CD4-positive, alpha-beta T cell treated with Interleukin-21 for 1 hour (primary cell): ENCODE results near the gene GOSR1.
"Not testable (repeated sequence)": the region's sequence is repeated elsewhere in the genome, so short reads cannot be mapped to it uniquely, and the experiment has no call there.

Experiments
- DNase-seq: peaks from one replicate; pipeline ENCODE4 v3.0.0-alpha.2; 2020

The GOSR1 gene

DNA sequence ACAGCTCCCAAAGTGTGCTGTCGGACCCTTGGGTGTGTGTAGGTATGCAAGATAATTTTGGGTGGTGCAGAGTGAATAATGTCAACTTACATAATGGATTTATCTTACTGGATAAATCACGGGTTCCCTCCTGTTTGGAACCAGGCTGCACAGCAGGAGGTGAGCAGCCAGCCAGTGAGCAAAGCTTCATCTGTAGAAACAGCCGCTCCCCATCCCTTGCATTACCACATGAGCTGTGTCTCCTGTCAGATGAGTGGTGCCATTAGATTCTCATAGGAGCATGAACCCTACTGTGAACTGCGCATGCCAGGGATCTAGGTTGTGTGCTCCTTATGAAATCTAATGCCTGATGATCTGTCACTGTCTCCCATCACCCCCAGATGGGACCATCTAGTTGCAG lies 72.0 kb downstream of the GOSR1 start:
- DNase-seq, result not testable (repeated sequence)

DNA sequence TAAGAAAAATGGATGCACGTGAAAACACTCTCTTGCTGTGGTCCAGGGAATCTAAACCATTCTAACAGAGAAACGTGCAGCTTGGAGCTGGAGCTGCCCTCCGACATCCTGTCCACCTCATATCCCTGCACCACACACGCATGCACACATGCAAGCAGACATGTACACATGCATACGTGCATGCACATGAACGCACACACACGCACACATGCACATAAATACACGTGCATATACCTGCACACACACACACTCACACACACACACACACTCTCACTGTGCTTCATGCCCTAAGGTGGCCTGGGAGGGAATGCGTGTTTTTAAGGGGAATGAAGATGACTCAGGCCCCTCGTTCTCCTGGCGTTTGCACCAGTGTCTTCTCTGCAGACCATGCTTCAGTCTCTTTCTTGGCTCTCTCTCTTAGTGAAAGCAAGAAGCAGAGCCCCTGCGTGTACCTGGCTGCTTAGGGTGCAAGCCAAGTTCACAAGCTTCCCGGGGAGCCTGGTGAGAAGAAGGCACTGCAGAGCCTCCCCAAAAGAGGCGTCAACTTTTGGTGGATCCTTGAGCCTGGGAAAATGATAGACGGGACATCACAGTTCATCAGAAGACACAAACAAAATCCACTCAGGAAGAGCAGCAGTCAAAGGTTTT lies 72.8 kb downstream of the GOSR1 start:
- no peak for DNase-seq

DNA sequence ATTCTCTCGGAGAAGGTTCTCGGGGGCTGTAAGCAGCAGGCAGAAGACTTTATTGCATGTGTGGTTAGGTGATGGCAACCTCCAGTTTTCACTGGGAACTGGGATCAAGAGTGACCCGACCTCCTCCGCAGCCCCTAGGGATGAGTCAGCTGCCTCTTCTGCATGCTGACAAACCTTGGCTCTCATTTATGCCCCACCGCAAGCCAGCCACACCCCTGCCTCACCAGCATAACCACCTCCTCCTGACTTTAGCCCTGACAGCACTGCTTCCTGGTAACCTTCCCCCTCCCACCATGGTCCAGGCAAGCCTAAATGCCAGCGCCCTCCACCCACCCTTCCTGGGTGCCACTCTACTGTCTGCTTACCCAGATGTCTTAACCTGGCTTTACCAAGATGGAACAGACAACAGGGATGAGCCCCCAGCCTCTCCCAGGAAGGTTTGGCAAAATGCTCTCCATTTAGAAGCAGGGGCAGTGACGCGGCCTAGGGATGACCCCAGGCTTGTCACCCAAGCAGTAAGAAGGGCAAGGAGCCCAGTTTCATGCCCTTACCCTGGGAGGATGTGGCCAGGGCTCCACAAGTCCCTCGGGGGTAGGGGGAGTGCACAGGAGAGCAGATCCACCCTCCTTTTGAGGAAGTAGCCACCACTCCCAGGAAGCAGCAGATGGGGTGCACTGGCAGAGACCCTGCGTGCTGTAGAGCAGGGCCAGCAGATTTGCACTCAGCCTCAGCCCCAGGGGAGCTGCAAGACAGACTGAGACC lies 73.5 kb downstream of the GOSR1 start:
- DNase-seq, result no peak

DNA sequence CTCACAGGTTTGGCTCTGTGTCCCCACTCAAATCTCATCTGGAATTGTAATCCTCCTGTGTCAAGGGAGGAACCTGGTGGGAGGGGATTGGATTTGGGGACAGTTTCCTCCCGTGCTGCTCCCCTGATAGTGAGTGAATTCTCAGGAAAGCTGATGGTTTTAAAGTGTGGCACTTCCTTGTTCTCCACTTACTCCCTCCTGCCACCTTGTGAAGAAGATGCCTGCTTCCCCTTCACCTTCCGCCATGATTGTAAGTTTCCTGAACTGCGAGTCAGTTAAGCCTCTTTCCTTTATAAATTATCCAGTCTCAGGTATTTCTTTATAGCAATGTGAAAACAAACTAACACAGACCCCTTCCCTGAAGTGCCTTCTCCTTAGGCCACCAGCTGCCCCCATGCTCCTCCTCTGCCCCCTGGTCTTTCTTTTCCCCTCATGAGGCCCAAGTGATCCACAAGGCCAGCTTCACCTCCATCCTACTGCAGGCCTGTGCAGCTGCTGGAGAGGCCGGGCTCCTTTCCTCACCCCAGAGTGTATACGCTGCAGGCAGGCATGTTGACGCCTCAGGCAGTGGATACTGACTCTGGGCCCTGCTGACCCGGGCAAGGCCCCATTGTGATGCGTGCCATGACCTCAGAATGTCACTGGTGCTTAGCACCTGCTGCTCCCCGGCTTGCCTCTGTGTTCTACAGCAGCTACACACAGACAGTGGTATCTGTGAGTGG lies 74.2 kb downstream of the GOSR1 start:
- not testable (repeated sequence) for DNase-seq

DNA sequence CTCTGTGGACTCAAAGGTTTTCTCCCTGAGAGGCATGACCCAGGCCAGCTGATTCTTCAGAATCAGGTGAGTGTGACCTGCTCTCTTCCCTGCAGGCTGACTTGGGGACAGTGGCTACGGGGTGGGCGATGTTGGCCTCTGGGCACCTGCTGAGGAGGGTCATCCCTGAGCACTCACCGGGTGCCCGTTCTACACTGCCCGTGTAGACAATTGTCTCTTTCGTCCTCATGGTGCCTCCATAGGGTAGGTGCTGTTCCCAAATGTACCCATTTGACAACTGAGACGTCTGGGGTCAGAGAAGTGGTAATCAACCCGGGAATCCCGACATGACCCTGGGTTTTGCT lies 74.8 kb downstream of the GOSR1 start:
- DNase-seq, result no peak

DNA sequence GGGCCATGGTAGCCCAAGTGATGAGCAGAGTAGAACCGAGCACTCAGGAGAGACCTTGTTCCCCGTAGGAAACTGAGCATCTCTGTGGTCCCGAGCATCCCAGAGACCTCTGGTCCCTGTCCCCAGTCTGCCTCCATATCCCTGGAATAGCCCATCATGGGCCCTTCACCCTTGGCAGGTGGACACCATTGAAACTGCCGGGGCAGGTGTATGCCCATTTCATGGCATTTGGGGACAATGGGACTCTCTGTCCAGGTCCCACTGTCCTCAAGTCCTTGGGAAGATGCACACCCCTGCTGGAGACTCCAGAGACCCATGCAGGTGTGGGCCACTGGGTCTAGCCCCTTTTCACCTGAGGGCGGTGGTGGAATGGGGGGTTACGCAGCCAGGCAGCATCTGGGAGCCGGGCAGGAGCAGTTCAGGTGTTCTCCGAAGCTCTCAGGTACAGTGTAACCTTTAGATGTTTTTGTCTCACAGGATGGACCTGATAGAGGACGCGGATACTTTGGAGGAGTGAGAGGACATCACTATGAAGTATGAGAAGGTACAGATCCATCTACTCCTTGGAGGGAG lies 75.9 kb downstream of the GOSR1 start:
- DNase-seq, result no peak

DNA sequence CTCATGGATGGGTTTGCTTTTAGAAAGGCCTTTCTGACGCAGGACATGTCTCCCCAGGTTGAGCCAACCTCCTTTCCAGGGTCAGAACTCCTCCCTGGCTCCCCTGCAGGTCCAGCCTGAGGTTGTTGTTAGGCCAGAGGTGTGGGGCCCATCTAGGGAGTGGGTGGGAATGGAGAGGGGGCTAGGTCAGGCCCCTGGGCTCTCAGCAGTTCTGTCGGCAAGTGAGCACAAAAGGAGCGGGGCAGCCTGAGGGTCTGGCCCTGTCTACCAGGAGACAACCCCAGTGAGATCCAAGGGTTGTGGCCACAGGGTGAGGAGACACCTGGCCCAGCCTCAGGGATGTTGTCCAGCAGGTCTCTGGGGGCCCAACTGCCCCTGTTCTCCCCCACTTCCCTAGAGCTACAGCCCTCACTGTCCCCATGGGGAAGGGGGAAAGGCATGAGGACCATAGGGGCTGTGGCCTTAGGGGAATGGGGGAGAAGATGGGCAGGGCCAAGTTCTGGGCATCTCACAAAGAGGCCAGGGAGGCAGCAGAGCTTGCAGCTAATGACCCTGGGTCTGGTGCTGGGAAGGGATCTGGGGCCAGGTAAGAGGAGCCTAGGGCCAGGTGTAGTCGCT lies 76.7 kb downstream of the GOSR1 start:
- DNase-seq, result not testable (repeated sequence)

DNA sequence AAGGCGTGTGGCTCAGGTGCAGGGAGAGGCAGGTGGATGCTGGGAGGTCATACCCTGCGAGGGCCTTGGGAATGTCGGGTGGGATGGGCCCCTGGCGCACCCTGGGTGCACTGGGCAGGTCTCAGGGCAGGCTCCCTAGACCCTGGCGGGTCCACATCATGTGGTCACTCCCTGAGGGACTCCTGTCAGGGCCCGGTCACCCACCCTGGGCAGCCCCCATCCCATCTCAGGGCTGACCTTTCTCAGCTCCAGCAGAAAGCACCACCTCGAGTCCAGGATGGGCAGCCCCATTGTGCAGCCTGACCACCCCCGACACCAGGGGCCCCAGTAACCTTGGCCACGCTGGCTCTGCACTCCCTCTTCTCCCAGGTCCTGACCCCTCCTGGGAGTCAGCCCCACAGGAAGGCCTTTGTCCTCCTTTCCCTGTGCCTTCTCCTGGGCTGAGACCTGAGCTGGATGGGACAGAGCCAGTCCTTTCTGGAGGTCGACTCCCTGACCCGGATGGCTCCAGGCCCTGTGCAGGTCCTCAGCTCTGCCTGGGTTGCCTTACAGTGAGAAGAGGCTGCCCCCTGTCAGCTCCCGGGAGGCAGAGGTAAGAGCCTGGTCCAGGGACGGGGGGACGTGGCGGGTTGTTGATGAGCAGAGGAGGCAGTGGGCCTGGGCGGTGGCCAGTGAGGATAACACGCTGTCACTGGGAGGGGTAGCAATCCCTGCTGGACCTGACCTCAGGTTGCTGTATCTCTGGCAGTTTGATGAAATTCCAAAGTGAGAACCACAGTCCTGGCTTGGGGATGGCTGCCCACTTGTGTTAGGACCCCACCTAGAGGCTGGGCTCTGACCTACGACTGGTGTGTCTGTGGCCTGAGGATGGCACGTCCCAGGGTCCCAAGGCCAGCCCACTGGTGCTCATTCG lies 77.9 kb downstream of the GOSR1 start:
- DNase-seq, result no peak

DNA sequence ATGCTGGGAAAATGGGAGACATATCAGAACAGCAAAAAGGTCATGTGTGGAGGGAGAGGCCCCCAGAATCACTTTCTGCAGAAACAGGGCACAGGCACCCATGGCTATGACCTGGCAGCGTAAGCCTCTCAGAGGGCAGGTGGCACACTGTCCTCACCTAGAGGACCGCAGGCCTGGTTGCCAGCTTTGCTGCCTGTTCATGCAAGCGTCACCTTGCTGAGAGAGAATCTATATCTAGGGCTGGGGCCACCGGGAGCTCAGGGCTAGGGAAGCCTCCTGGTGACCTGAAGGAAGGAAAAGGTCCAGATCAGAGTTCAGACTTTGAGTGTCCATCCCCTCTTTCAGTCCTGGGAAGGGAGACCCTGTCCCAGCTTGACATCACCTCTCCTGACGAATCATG lies 78.7 kb downstream of the GOSR1 start:
- DNase-seq, result no peak

DNA sequence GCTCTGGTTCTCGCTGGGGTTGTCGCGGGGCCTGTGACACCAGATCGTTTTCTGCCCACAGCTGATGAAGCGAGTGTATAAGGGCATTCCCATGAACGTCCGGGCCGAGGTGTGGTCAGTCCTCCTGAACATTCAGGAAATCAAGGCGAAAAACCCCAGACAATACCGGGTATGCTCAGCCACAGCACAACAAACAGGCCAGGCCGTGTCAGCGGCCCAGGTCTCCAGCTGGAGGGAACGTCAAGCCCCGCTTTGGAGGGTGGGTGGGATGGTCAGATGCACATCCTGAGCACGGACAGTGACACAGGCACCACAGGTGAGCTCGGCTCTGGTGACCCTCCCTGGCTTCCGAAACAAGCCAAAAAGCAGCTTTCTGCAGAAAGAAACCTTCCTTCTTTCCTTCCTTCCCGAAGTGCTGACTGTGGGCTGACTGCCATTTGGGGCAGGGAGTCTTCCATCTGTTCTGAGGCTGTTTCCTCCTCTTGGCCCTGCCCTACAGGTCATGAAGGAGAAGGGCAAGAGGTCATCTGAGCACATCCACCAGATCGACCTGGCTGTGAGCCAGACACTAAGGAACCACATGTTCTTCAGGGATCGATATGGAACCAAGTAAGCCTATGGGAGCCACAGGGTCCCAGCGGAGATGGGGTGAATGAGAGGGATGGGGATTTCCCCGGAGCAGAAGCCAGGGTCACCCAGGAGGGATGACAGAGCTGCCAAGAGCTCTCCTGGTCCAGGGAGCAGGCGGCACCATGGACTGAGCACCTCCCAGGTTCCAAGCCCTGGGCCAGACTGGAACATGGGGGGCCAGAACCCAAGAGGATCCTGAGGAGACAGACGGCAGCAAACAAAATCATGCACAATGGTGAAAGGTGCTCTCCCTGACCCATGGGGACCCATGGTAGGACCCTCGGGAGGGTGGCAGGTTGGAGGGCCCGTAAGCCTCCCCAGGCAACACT lies 79.4 kb downstream of the GOSR1 start:
- DNase-seq, result no peak

DNA sequence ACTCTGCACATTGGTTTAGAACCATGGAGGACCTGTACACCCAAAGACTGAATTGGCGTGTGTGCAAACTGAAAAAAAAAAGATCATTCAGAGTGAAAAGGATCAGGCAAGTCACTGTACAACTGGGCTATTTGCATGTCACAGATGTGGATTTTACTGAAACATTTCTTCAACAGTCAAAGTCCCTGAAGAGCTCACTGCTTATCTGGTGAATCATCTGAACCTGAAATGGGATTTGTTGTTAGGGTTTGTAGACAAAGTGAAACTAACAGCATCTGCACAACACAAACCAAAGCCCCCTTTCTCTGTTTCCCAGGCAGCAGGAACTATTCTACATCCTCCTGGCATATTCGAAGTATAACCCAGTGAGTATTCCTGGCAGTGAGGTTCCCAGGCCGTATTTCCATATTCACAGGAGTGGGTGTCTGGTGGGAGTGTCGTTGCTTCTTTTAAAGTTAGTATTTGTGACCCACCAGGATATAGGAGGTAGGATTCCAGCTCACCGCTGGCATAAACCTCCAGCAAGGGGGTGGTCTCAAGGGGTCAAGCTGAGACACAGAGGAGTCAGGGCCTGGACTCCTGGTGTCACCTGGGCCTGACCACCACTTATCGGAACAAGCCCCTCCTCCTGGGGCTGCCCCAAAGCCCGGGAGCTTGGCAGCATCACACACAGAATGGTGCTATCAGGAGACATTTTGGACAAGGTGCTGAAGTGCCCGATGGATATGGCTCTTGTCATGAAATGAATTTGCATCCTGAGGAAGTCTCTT lies 80.9 kb downstream of the GOSR1 start:
- no peak for DNase-seq

DNA sequence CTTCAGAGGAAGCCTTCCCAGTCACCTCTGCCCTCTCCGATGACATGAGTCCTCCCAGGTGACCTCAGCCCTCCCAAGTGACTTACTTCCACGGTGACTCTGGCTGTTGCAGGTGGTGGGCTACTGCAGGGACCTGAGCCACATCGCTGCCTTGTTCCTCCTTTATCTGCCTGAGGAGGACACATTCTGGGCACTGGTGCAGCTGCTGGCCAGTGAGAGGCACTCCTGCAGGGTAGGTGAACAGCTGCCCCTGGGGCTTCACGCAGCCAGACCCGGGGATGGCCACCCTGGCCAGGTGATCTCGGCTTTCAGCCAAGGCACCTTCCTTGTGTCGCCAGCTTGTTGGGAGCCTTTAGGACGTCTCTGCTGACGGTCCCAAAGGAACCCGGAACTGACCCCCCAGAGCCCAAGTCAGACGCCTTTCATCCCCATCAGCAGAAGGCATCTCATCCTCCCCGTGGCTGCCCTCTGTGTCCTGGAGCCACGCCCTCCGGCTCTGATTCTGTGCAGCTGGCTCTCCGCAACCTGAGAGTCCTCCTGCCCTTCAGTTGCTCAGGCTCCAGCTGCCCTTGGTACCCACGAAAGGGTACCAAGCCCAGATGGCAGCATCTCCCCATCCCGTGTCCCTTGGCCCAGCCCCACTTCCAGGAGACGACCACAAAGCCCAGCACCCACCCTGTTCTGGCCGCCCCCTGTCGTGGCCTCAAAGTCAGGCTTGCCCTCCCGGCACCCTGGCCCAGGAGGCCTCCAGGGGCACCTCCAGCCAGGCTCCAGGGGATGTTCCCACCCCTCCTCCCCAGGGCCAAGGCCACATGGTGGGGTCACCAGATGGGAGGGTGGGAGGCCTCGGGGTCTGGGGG lies 81.7 kb downstream of the GOSR1 start:
- DNase-seq, result no peak

DNA sequence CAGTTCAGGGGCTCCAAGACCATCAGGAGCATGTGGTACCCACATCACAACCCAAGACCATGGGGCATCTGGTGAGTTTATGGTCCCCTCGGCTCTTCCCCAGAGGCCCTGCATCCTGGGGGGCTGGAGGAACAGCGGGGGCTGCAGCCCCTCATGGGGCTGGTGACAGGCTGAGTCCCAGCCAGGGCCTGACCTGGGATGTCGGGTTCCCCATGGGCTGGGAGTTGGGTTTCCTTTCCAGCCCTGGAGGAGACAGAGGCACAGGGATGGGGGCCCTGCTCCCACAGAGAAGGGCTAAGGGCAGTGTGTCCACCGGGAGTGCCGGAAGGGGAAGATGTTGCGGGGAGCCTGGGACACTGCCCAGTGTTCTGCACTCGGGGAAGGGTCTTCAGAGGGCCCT lies 82.4 kb downstream of the GOSR1 start:
- DNase-seq, result no peak

DNA sequence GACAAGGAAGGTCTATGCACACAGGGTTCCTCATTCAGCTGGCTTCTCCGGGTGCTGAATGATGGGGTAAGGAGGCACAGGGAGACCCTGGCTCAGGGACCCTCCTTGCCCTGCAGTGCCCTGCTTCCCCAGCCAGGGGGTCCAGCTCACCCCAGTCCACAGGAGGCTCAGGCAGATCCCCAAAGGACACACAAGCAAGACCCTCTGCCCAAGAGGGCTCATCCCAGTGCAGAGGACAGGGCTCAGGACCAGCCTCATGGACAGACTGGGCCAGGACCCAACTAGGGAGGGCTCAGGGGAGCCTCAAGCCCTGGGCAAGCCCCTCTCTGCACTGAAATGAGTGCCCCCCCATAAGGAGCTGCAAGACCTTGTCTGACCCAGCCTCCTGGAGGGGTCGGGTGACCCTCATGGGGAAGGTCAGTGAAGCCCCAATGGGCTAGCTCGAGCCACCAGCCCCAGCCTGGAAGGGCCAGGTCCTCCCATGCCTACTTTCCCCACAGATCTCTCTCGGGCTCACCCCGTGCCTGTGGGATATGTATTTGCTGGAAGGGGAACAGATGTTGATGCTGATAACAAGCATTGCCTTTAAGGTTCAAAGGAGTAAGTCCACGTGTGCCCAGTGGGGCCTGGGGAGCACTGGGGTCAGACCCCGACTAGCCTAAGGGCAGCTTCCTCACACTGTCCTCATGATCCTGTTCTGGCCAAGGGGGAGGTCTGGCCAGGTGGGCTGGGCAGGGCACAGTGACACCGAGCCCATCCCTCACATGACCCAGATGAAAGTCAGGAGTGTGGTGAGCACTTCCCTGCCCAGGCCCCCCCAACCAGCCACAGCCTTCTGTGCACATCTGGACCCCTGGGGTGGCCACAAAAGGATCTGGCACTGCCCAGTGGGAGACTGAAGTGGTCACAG lies 83.2 kb downstream of the GOSR1 start:
- not testable (repeated sequence) for DNase-seq

DNA sequence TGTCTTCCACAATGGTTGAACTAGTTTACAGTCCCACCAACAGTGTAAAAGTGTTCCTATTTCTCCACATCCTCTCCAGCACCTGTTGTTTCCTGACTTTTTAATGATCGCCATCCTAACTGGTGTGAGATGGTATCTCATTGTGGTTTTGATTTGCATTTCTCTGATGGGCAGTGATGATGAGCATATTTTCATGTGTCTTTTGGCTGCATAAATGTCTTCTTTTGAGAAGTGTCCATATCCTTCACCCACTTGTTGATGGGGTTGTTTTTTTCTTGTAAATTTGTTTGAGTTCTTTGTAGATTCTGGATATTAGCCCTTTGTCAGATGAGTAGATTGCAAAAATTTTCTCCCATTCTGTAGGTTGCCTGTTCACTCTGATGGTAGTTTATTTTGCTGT lies 84.6 kb downstream of the GOSR1 start:
- DNase-seq, result not testable (repeated sequence)

DNA sequence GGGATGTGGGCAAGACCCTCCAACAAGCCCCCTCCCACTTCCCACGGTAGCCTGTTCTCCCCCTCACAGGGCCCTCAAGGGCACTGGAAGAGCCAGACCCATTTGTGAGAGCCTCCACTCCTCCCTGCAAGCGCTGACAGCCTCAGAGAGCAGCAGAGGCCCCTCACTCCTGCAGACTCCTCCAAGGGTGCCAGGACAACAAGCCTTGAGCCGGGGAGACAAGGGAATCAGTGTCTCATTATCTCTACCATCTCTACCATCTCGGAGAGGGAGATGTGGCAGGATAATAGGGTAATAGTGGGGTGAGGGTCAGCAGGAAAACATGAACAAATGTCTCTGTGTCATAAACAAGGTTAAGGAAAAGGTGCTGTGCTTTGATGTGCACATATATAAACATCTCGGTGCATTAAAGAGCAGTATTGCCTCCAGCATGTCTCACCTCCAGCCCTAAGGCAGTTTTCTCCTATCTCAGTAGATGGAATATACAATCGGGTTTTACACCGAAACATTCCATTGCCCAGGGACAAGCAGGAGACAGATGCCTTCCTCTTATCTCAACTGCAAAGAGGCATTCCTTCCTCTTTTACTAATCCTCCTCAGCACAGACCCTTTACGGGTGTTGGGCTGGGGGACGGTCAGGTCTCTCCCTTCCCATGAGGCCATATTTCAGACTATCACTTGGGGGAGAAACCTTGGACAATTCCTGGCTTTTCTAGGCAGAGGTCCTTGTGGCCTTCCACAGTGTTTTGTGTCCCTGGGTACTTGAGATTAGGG lies 86.1 kb downstream of the GOSR1 start:
- DNase-seq, result not testable (repeated sequence)

DNA sequence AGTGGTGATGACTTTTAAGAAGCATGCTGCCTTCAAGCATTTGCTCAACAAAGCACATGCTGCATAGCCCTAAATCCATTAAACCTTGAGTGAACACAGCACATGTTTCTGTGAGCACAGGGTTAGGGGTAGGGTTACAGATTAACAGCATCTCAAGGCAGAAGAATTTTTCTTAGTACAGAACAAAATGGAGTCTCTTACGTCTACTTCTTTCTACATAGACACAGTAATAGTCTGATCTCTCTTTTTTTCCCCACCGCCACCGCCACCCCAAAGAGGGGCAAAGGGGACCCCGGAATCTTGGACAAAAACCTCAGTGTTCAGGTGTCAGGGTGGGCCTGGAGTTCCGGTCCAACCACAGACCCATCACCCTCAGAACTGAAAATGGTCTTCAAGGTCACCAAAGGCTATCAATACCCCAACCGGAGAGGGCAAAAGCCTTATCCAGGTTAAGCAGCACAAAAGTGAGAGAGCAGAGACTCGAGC lies 86.7 kb downstream of the GOSR1 start:
- DNase-seq, result not testable (repeated sequence)
